Upper lobe of left lung (tissue), 6 donors: ENCODE results near the gene PHLPP2. TPM values are rescaled to one million over a fixed set of nuclear protein-coding genes. Genes with fewer than 3 reads are reported as not detected.
A peak's percentile ranks its signal among the peaks of the same experiment; 100 is the strongest.
"Not testable (repeated sequence)": the region's sequence is repeated elsewhere in the genome, so short reads cannot be mapped to it uniquely, and the experiment has no call there.

Experiments used
- ATAC-seq, 2 donors: fragments of 200-7000 bp; cut with Tn5 transposase; one replicate each; pipeline ENCODE4 v1.9.1; 2022; ENCODE audit warnings: mild to moderate bottlenecking in 2 of 2, moderate library complexity in 2 of 2; ENCODE audit not compliant: low FRiP score in 2 of 2
- DNase-seq, 2 donors: peaks; one replicate each; pipeline ENCODE4 v3.0.0-alpha.2; 2019 to 2020
- H3K27ac ChIP-seq, 4 donors: fragments of 200-600 bp; sonication (generic); one replicate each; pipeline ENCODE4 v1.5.1; 2016 to 2019
- H3K27me3 ChIP-seq, 4 donors: fragments of 200-600 bp; sonication (generic); one replicate each; pipeline ENCODE4 v1.5.1; 2017 to 2019
- H3K36me3 ChIP-seq, 4 donors: fragments of 200-600 bp; sonication (generic); one replicate each; pipeline ENCODE4 v1.5.1; 2016 to 2019
- H3K4me1 ChIP-seq, 4 donors: fragments of 200-600 bp; sonication (generic); one replicate each; pipeline ENCODE4 v1.5.1; 2018 to 2019
- H3K4me3 ChIP-seq, 4 donors: fragments of 200-600 bp; sonication (generic); one replicate each; pipeline ENCODE4 v1.5.1; 2017 to 2019; ENCODE audit warnings: mild to moderate bottlenecking in 2 of 4, moderate library complexity in 1 of 4
- H3K9me3 ChIP-seq, 4 donors: fragments of 200-600 bp; sonication (generic); one replicate each; pipeline ENCODE4 v1.5.1; 2018 to 2019
- CTCF ChIP-seq, 6 experiments: fragments of 450-650 bp in 4 of 6; fragments of 200-600 bp in 2 of 6; sonication (generic) in 2 of 6; IDR thresholded peaks; one replicate each; pipeline ENCODE4 v1.5.1; 2016 to 2019; ENCODE audit warnings: antibody characterized with exemption in 6 of 6
- EP300 ChIP-seq, 4 donors: sonication (generic); formaldehyde crosslinking; IDR thresholded peaks; one replicate each; pipeline ENCODE4 v1.5.1; 2017; ENCODE audit warnings: antibody characterized with exemption in 4 of 4, control low read depth in 2 of 4
- POLR2A ChIP-seq, 4 donors: fragments of 450-650 bp; IDR thresholded peaks; one replicate each; pipeline ENCODE4 v1.5.1; 2016 to 2017; ENCODE audit warnings: antibody characterized with exemption in 4 of 4, mild to moderate bottlenecking in 2 of 4
- POLR2AphosphoS5 ChIP-seq, 2 donors: sonication (generic); formaldehyde crosslinking; IDR thresholded peaks; one replicate each; pipeline ENCODE4 v1.5.1; 2017; ENCODE audit warnings: antibody characterized with exemption in 2 of 2
- whole genome bisulfite sequencing, 2 donors: methylation state at CpG; one replicate each; pipeline ENCODE4 v1.1.5; 2017 to 2018; 5-methylcytosine and 5-hydroxymethylcytosine counted together
- total RNA-seq, 6 donors: library from RNA; depleted of rRNA in 4 of 6; stranded (reverse); fragments of >200 nt in 4 of 6; gene quantifications; one replicate each; pipeline versions ENCODE4 v1.1.0 to v1.2.1, GENCODE V29; 2016 to 2021
- donor health status: DM: no; HTN: no; CAD: no; lungs with moderate emphysema.
- donor health status: DM: no; HTN: yes; CAD: no; lungs with severe emphysema.

PHLPP2 gene
- total RNA-seq, 6 donors from 2014 or later: 4.2 to 12.6 (median 8.4) TPM

GRCh38 chr16:71610936-71611871 is 113.3 kb downstream of the PHLPP2 start:
- DNase-seq (peak; percentile 72 to 95), ATAC-seq (peak; percentile 86 to 91)
- Histone ChIP-seq H3K27ac (no peak overlapping the region), H3K9me3 (no peaks in the 10 kb centered on the region), H3K4me1 (peaks cover 0 to 6% (median 3%) of the 10 kb centered on the region in 4 donors), H3K36me3 (no peaks in the 10 kb centered on the region), H3K4me3 (no peak overlapping the region), H3K27me3 (no peaks in the 10 kb centered on the region)
- WGBS, 2 donors: 14 to 15% methylated on average over 16 to 19 of the region's 19 CpGs
- TF ChIP-seq CTCF (IDR thresholded peaks at IDR 0.05): peak; percentile 82 to 91 (median 88)
- TF ChIP-seq POLR2A (IDR thresholded peaks at IDR 0.05): no peak

- no peak for TF ChIP-seq EP300 (IDR thresholded peaks at IDR 0.05)
- TF ChIP-seq POLR2AphosphoS5 (IDR thresholded peaks at IDR 0.05): no peak
- no peak for TF ChIP-seq CTCF (IDR thresholded peaks at IDR 0.05)
- no peak for TF ChIP-seq POLR2A (IDR thresholded peaks at IDR 0.05)
- DNase-seq (no peak), ATAC-seq (no peak)
- H3K9me3 ChIP-seq: no peaks in the 10 kb centered on the region
- no peak overlapping the region for H3K4me3 ChIP-seq
- no peaks in the 10 kb centered on the region for H3K36me3 ChIP-seq
- WGBS, 2 donors: 80 to 85% methylated on average over 4 of the region's 4 CpGs
- no peak overlapping the region for H3K27ac ChIP-seq
- no peaks in the 10 kb centered on the region for H3K27me3 ChIP-seq
- peaks cover 0 to 6% (median 3%) of the 10 kb centered on the region in 4 donors for H3K4me1 ChIP-seq
Measured at GRCh38 chr16:71610447-71610846, 114.1 kb downstream of the PHLPP2 start.

- Histone ChIP-seq H3K9me3 (no peaks in the 10 kb centered on the region), H3K27ac (no peak overlapping the region), H3K4me3 (no peak overlapping the region), H3K36me3 (no peaks in the 10 kb centered on the region), H3K27me3 (no peaks in the 10 kb centered on the region), H3K4me1 (peaks cover 0 to 6% (median 3%) of the 10 kb centered on the region in 4 donors)
- ATAC-seq (no peak), DNase-seq (no peak)
- TF ChIP-seq POLR2AphosphoS5 (IDR thresholded peaks at IDR 0.05): no peak
- TF ChIP-seq EP300 (IDR thresholded peaks at IDR 0.05): no peak
- TF ChIP-seq POLR2A (IDR thresholded peaks at IDR 0.05): no peak
- TF ChIP-seq CTCF (IDR thresholded peaks at IDR 0.05): no peak
- WGBS, 2 donors: 61 to 72% methylated on average over 2 of the region's 2 CpGs
Measured at GRCh38 chr16:71609066-71609465, 115.4 kb downstream of the PHLPP2 start.

- no peaks in the 10 kb centered on the region for H3K9me3 ChIP-seq
- TF ChIP-seq POLR2A (IDR thresholded peaks at IDR 0.05) (no peak), POLR2AphosphoS5 (IDR thresholded peaks at IDR 0.05) (no peak), CTCF (IDR thresholded peaks at IDR 0.05) (no peak), EP300 (IDR thresholded peaks at IDR 0.05) (no peak)
- no peak overlapping the region for H3K4me3 ChIP-seq
- no peaks in the 10 kb centered on the region for H3K27me3 ChIP-seq
- peaks cover 0 to 2% (median 0%) of the 10 kb centered on the region in 4 donors for H3K4me1 ChIP-seq
- no peak for DNase-seq
- WGBS, 2 donors: 78 to 79% methylated on average over 8 of the region's 8 CpGs
- no peak for ATAC-seq
- no peaks in the 10 kb centered on the region for H3K36me3 ChIP-seq
- no peak overlapping the region for H3K27ac ChIP-seq
Measured at GRCh38 chr16:71600822-71601221, 123.7 kb downstream of the PHLPP2 start.

GRCh38 chr16:71598426-71598825 is 126.1 kb downstream of the PHLPP2 start:
- H3K4me3 ChIP-seq, H3K36me3 ChIP-seq, H3K27ac ChIP-seq, ATAC-seq, DNase-seq, H3K27me3 ChIP-seq, H3K9me3 ChIP-seq: not testable (repeated sequence)
- 57 to 65% methylated on average over 2 of the region's 2 CpGs for WGBS, 2 donors
- peaks cover 0 to 15% (median 0%) of the 10 kb centered on the region in 4 donors for H3K4me1 ChIP-seq
